ENCODE measurements around the gene DOCK1.

- no peak for TF ChIP-seq CTCF (conservative IDR thresholded peaks at IDR 0.05; ENCODE audit: low read length)
- no peak for TF ChIP-seq EZH2phosphoT487 (IDR thresholded peaks at IDR 0.05; ENCODE audit: borderline replicate concordance)
These were observed 545.4 kb downstream of the DOCK1 start for GRCh38 chr10:127450644-127451043.
